Mesendoderm (in vitro differentiated cells): Measurements from ENCODE around the gene LAPTM5.
"Not testable (repeated sequence)": the region's sequence is repeated elsewhere in the genome, so short reads cannot be mapped to it uniquely, and the experiment has no call there.

ENCODE experiments used
- DNase-seq: peaks from one replicate; pipeline ENCODE4 v3.0.0; 2013
- H2AK5ac ChIP-seq: 2 replicates; pipeline ENCODE4 v1.6.1; 2013; ENCODE audit warnings: low read length, inconsistent platforms
- H2BK120ac ChIP-seq: 2 replicates; pipeline ENCODE4 v1.6.1; 2013; ENCODE audit warnings: low read depth, mild to moderate bottlenecking, low read length, moderate library complexity, mixed read lengths
- H2BK15ac ChIP-seq: replicated peaks from 2 replicates; pipeline ENCODE4 v1.6.1; 2013; ENCODE audit warnings: low read depth, mild to moderate bottlenecking, moderate library complexity
- H2BK5ac ChIP-seq: 2 replicates; pipeline ENCODE4 v1.6.1; 2013; ENCODE audit warnings: low read length, inconsistent platforms
- H3K18ac ChIP-seq: 2 replicates; pipeline ENCODE4 v1.6.1; 2013; ENCODE audit warnings: mild to moderate bottlenecking, low read length, mixed read lengths
- H3K23ac ChIP-seq: one replicate; pipeline ENCODE4 v1.6.1; 2013; ENCODE audit warnings: low read length
- H3K27ac ChIP-seq: 2 replicates; pipeline ENCODE4 v1.5.1; 2013; ENCODE audit warnings: low read depth, mild to moderate bottlenecking, inconsistent platforms, low read length, moderate library complexity
- H3K27me3 ChIP-seq: 2 replicates; pipeline ENCODE4 v1.6.1; 2013; ENCODE audit warnings: low read length, control low read depth, mild to moderate bottlenecking, inconsistent platforms; ENCODE audit not compliant: insufficient read depth, poor library complexity
- H3K36me3 ChIP-seq: 2 replicates; pipeline ENCODE4 v1.6.1; 2013; ENCODE audit warnings: low read length, inconsistent platforms; ENCODE audit not compliant: control insufficient read depth, insufficient read depth
- H3K4ac ChIP-seq: one replicate; pipeline ENCODE4 v1.6.1; 2013; ENCODE audit warnings: low read depth, mild to moderate bottlenecking, low read length, moderate library complexity
- H3K4me1 ChIP-seq: 2 replicates; pipeline ENCODE4 v1.6.1; 2013; ENCODE audit warnings: low read depth, low read length, inconsistent platforms; ENCODE audit not compliant: control insufficient read depth
- H3K4me2 ChIP-seq: 2 replicates; pipeline ENCODE4 v1.6.1; 2013; ENCODE audit warnings: low read length
- H3K4me3 ChIP-seq: 2 replicates; pipeline ENCODE4 v1.5.1; 2013; ENCODE audit warnings: mild to moderate bottlenecking, low read length
- H3K56ac ChIP-seq: one replicate; pipeline ENCODE4 v1.6.1; 2013; ENCODE audit warnings: low read length
- H3K79me1 ChIP-seq: 2 replicates; pipeline ENCODE4 v1.6.1; 2013; ENCODE audit warnings: low read length, inconsistent platforms
- H3K79me2 ChIP-seq: 2 replicates; pipeline ENCODE4 v1.6.1; 2013; ENCODE audit warnings: mild to moderate bottlenecking, low read length; ENCODE audit not compliant: control insufficient read depth, insufficient read depth
- H3K9ac ChIP-seq: 2 replicates; pipeline ENCODE4 v1.6.1; 2013; ENCODE audit warnings: low read length, inconsistent platforms
- H4K5ac ChIP-seq: one replicate; pipeline ENCODE4 v1.6.1; 2013; ENCODE audit warnings: low read length
- H4K8ac ChIP-seq: one replicate; pipeline ENCODE4 v1.6.1; 2013; ENCODE audit warnings: low read depth, mild to moderate bottlenecking, control low read depth, low read length, moderate library complexity
- WGBS: extraction: QIAGEN DNeasy Blood & Tissue Kit; methylation state at CpG from one replicate; pipeline ENCODE4 v1.1.7; 2013; ENCODE audit warnings: low lambda C conversion rate, missing lambda C conversion rate; ENCODE audit not compliant: insufficient coverage; ENCODE audit errors: extremely low coverage; 5-methylcytosine and 5-hydroxymethylcytosine counted together

Gene LAPTM5

DNA sequence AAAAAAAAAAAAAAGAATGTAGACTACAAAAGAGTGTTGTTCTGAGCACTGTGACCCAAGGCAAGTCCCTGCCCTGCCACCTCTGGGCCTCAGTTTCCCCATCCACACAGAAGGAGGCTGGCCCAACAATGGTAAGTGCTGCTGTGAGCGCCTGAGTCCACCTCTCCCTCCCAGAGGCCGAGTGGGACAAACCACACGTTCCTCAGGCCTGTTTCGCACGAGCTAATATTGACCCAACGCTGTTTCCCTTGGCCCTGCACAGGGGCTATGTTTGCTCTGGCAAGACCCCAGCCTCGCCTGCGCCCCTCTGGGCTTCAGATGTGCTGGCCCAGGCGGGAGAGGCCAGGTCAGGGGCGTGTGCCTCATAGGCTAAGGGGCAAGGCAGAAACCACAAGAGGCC is 12.6 kb upstream of the LAPTM5 start:
- Histone ChIP-seq H3K27me3 (no peaks in the 10 kb centered on the region), H3K18ac (no peak overlapping the region), H2BK5ac (no peak overlapping the region), H2BK15ac (no peak overlapping the region), H3K4me2 (no peak overlapping the region), H4K5ac (no peak overlapping the region), H2AK5ac (no peak overlapping the region), H3K27ac (no peak overlapping the region), H2BK120ac (no peak overlapping the region), H3K4me3 (no peak overlapping the region), H3K56ac (no peak overlapping the region), H3K4me1 (no peaks in the 10 kb centered on the region), H3K36me3 (no peaks in the 10 kb centered on the region), H3K79me1 (no peaks in the 10 kb centered on the region), H3K23ac (no peak overlapping the region), H3K4ac (no peak overlapping the region), H3K9ac (no peak overlapping the region), H4K8ac (no peak overlapping the region), H3K79me2 (no peaks in the 10 kb centered on the region)
- DNase-seq: no peak
- no CpG with 5 or more reads among the region's 10 CpGs for WGBS

DNA sequence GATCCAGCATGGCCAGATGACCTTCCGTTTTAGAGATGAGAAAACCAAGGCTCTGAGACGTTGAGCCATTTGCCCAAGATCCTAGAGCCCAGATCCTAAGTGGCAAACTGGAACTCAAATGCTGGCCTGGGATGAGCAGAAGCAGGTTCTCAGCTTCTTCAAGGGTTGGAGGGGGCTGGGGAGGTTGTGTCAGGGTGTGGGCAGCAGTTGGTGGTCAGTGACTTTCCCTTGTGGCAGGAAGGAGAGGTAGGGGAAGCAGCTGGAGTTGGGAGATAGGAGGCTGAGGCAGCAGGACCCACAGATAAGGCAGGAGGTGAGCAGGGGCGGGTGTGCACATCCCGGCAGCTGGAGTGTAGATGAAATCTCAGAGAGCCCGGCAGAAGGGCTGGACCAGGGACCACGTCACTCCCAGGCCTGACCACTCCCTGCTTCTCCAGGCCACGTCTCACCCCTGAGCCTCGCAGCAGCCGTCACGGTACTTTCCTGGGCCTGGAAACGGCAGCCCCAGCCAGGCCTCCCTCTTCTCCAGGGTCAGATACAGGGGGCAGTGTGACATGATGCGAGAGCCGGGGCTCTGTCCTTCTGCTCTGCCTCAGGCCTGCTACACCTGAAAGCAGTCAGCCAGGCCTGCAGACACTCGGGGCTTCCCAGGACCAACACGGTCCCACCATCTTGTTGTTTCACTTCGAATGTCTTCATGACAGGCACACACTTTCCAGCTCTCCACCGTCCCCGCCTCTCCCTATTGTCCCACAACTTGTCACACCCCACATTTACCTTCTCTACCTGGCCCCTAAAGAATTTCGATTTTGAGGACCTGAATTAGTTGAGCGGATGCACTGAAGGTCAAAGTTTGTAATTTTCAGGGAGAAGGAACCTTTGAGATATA is 11.5 kb upstream of the LAPTM5 start:
- Histone ChIP-seq H3K27me3 (no peaks in the 10 kb centered on the region), H4K5ac (no peak overlapping the region), H4K8ac (no peak overlapping the region), H3K36me3 (no peaks in the 10 kb centered on the region), H2BK120ac (no peak overlapping the region), H3K18ac (no peak overlapping the region), H3K27ac (no peak overlapping the region), H3K56ac (no peak overlapping the region), H2BK15ac (no peak overlapping the region), H3K4me2 (no peak overlapping the region), H3K4me3 (no peak overlapping the region), H3K23ac (no peak overlapping the region), H2BK5ac (no peak overlapping the region), H3K9ac (no peak overlapping the region), H3K79me1 (no peaks in the 10 kb centered on the region), H3K4me1 (no peaks in the 10 kb centered on the region), H3K79me2 (no peaks in the 10 kb centered on the region), H2AK5ac (no peak overlapping the region), H3K4ac (no peak overlapping the region)
- WGBS: no CpG with 5 or more reads among the region's 20 CpGs
- DNase-seq: no peak

DNA sequence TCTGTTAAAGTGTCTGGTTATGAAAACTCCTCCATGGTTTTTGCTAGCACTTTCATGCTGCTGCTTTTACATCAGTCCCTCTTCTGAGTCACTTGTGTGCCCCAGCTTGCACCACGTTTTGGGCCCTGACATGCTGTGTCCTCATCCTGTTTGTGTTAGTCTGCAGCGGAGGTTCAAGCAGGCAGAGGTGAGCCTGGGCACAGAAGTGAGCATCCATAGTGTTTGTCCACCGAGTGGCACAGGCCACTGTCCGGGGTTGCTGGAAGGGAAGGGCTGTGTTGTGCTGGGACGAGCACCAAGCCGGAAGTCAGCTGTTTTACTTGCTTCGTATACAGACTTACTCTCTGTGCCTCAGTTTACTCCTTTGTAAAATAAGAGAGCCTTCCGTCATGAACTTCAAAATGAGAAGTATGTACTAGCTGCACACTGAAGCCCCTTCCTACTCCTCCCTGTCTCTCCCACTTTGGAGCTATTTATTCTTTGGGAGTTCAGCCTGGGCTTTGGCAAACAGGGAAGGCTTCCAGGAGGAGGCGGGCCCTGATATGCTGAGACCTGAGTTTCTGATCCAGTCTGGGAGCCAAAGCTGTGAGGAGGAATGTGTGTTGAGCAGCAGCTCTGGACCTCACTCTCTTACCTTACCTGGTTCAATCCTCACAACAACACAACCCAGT is 10.7 kb upstream of the LAPTM5 start:
- H3K79me1 ChIP-seq: no peaks in the 10 kb centered on the region
- H2BK5ac ChIP-seq: no peak overlapping the region
- no peak overlapping the region for H3K18ac ChIP-seq
- no peak overlapping the region for H3K27ac ChIP-seq
- no peak overlapping the region for H3K4ac ChIP-seq
- no peak overlapping the region for H3K4me2 ChIP-seq
- no peaks in the 10 kb centered on the region for H3K27me3 ChIP-seq
- H3K4me3 ChIP-seq: no peak overlapping the region
- no peak overlapping the region for H3K23ac ChIP-seq
- H2AK5ac ChIP-seq: no peak overlapping the region
- H3K79me2 ChIP-seq: no peaks in the 10 kb centered on the region
- no peaks in the 10 kb centered on the region for H3K36me3 ChIP-seq
- DNase-seq: no peak
- H2BK120ac ChIP-seq: no peak overlapping the region
- H4K5ac ChIP-seq: no peak overlapping the region
- H3K9ac ChIP-seq: no peak overlapping the region
- H3K4me1 ChIP-seq: no peaks in the 10 kb centered on the region
- H2BK15ac ChIP-seq: no peak overlapping the region
- WGBS: no CpG with 5 or more reads among the region's 9 CpGs
- no peak overlapping the region for H4K8ac ChIP-seq
- H3K56ac ChIP-seq: no peak overlapping the region

DNA sequence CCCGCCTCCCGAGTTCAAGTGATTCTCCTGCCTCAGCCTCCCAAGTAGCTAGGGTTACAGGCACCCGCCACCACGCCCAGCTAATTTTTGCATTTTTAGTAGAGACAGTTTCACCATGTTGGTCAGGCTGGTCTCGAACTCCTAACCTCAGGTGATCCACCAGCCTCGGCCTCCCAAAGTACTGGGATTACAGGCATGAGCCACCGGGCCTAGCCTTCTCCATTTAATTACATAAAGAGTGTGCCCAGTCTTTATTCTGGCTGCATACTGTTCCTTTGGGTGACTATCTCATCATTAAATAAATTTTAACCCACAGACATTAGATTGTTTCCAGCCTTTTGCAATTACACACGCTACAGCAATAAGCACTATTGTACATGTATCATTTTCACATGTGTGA is 9.4 kb upstream of the LAPTM5 start:
- H2BK120ac ChIP-seq, H3K18ac ChIP-seq, H3K4me2 ChIP-seq, H3K56ac ChIP-seq, H4K5ac ChIP-seq, H3K79me2 ChIP-seq, H4K8ac ChIP-seq, H3K23ac ChIP-seq, H3K36me3 ChIP-seq, H3K27me3 ChIP-seq, DNase-seq, H3K4ac ChIP-seq, H3K79me1 ChIP-seq, H3K4me1 ChIP-seq, H3K9ac ChIP-seq, H3K27ac ChIP-seq, H2BK15ac ChIP-seq, H2BK5ac ChIP-seq, H3K4me3 ChIP-seq, H2AK5ac ChIP-seq: not testable (repeated sequence)
- no CpG with 5 or more reads among the region's 8 CpGs for WGBS

DNA sequence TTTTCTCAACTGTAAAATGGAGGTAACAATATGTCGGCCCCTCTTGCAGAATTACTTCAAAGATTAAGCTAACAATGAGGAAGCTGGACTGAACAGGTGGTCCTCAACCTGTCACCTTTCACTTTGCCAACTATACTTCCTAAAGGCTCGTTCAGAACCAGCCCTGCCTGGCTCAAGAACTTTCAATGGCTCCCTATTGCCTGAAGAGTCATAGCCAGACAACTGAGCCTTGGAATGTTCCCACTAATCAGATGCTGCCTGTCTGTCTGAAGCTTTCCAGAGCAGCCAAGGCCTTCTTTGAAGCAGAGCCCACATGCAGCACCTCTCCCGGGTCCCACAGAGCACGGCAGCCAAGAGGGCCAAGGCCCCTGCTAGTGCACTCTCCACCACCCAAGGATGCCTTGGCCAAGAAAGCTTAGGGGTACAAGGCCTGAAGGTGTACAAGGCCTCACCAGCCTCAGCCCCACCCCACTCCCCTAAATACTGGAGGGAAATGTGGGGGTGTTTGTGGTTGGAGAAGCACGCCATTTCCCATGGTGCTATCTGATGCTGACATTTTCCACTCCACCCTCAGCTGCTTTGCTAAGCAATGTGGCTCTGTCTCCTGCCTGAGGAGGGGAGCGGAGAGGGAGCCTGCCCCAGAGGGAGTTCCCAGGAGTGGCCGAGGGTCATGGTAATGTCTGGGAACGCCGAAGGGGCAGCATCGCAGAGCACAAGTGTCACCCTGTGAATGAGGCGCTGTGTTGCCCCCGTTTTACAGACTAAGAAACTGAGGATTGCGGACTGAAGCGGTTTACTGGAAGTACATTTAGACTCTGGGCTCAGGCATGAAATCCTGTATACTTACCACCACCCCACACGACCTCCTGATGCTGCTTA is 8.2 kb upstream of the LAPTM5 start:
- no peak overlapping the region for H2BK120ac ChIP-seq
- H3K4ac ChIP-seq: no peak overlapping the region
- H3K23ac ChIP-seq: no peak overlapping the region
- H4K8ac ChIP-seq: no peak overlapping the region
- no peak overlapping the region for H3K27ac ChIP-seq
- no peak overlapping the region for H3K4me3 ChIP-seq
- H3K9ac ChIP-seq: no peak overlapping the region
- no peak overlapping the region for H3K18ac ChIP-seq
- no peaks in the 10 kb centered on the region for H3K27me3 ChIP-seq
- no peaks in the 10 kb centered on the region for H3K79me2 ChIP-seq
- no peaks in the 10 kb centered on the region for H3K36me3 ChIP-seq
- no peak overlapping the region for H2BK5ac ChIP-seq
- H3K4me2 ChIP-seq: no peak overlapping the region
- H3K56ac ChIP-seq: no peak overlapping the region
- no peak for DNase-seq
- no CpG with 5 or more reads among the region's 15 CpGs for WGBS
- H4K5ac ChIP-seq: no peak overlapping the region
- no peaks in the 10 kb centered on the region for H3K4me1 ChIP-seq
- H2AK5ac ChIP-seq: no peak overlapping the region
- H2BK15ac ChIP-seq: no peak overlapping the region
- H3K79me1 ChIP-seq: no peaks in the 10 kb centered on the region
